Mesendoderm (in vitro differentiated cells): ENCODE measurements around the gene MBOAT1.

Experiments used
- DNase-seq: peaks from one replicate; pipeline ENCODE4 v3.0.0; 2013
- H2AK5ac ChIP-seq: 2 replicates; pipeline ENCODE4 v1.6.1; 2013; ENCODE audit warnings: low read length, inconsistent platforms
- H2BK120ac ChIP-seq: 2 replicates; pipeline ENCODE4 v1.6.1; 2013; ENCODE audit warnings: low read depth, mild to moderate bottlenecking, low read length, moderate library complexity, mixed read lengths
- H2BK15ac ChIP-seq: replicated peaks from 2 replicates; pipeline ENCODE4 v1.6.1; 2013; ENCODE audit warnings: low read depth, mild to moderate bottlenecking, moderate library complexity
- H2BK5ac ChIP-seq: 2 replicates; pipeline ENCODE4 v1.6.1; 2013; ENCODE audit warnings: low read length, inconsistent platforms
- H3K18ac ChIP-seq: 2 replicates; pipeline ENCODE4 v1.6.1; 2013; ENCODE audit warnings: mild to moderate bottlenecking, low read length, mixed read lengths
- H3K23ac ChIP-seq: one replicate; pipeline ENCODE4 v1.6.1; 2013; ENCODE audit warnings: low read length
- H3K27ac ChIP-seq: 2 replicates; pipeline ENCODE4 v1.5.1; 2013; ENCODE audit warnings: low read depth, mild to moderate bottlenecking, inconsistent platforms, low read length, moderate library complexity
- H3K27me3 ChIP-seq: 2 replicates; pipeline ENCODE4 v1.6.1; 2013; ENCODE audit warnings: low read length, control low read depth, mild to moderate bottlenecking, inconsistent platforms; ENCODE audit not compliant: insufficient read depth, poor library complexity
- H3K36me3 ChIP-seq: 2 replicates; pipeline ENCODE4 v1.6.1; 2013; ENCODE audit warnings: low read length, inconsistent platforms; ENCODE audit not compliant: control insufficient read depth, insufficient read depth
- H3K4ac ChIP-seq: one replicate; pipeline ENCODE4 v1.6.1; 2013; ENCODE audit warnings: low read depth, mild to moderate bottlenecking, low read length, moderate library complexity
- H3K4me1 ChIP-seq: 2 replicates; pipeline ENCODE4 v1.6.1; 2013; ENCODE audit warnings: low read depth, low read length, inconsistent platforms; ENCODE audit not compliant: control insufficient read depth
- H3K4me2 ChIP-seq: 2 replicates; pipeline ENCODE4 v1.6.1; 2013; ENCODE audit warnings: low read length
- H3K4me3 ChIP-seq: 2 replicates; pipeline ENCODE4 v1.5.1; 2013; ENCODE audit warnings: mild to moderate bottlenecking, low read length
- H3K56ac ChIP-seq: one replicate; pipeline ENCODE4 v1.6.1; 2013; ENCODE audit warnings: low read length
- H3K79me1 ChIP-seq: 2 replicates; pipeline ENCODE4 v1.6.1; 2013; ENCODE audit warnings: low read length, inconsistent platforms
- H3K79me2 ChIP-seq: 2 replicates; pipeline ENCODE4 v1.6.1; 2013; ENCODE audit warnings: mild to moderate bottlenecking, low read length; ENCODE audit not compliant: control insufficient read depth, insufficient read depth
- H3K9ac ChIP-seq: 2 replicates; pipeline ENCODE4 v1.6.1; 2013; ENCODE audit warnings: low read length, inconsistent platforms
- H4K5ac ChIP-seq: one replicate; pipeline ENCODE4 v1.6.1; 2013; ENCODE audit warnings: low read length
- H4K8ac ChIP-seq: one replicate; pipeline ENCODE4 v1.6.1; 2013; ENCODE audit warnings: low read depth, mild to moderate bottlenecking, control low read depth, low read length, moderate library complexity
- WGBS: extraction: QIAGEN DNeasy Blood & Tissue Kit; methylation state at CpG from one replicate; pipeline ENCODE4 v1.1.7; 2013; ENCODE audit warnings: low lambda C conversion rate, missing lambda C conversion rate; ENCODE audit not compliant: insufficient coverage; ENCODE audit errors: extremely low coverage; 5-methylcytosine and 5-hydroxymethylcytosine counted together

The MBOAT1 gene

DNA sequence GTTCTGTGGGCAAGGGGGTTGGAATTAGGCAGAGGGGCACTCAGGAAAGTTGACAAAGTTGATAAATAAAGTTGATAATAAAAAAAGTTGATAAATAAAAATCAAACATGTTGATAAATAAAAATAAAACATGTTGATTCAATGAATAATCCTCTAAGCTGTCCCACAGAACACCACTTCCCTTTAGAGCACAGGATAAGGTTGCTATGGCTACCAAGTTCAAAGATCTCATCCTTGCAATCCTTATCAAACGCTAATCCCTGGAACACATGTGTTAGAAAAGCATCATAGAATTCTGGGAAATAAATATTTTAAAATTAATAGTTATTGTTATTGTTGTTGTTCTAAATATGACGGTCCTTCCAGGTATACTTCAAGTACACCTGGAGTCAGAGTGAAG, 33.9 kb downstream of the MBOAT1 start:
- Histone ChIP-seq H2AK5ac (no peak overlapping the region), H2BK5ac (no peak overlapping the region), H3K9ac (no peak overlapping the region), H3K18ac (no peak overlapping the region), H3K36me3 (no peaks in the 10 kb centered on the region), H2BK120ac (no peak overlapping the region), H4K5ac (no peak overlapping the region), H3K4me3 (no peak overlapping the region), H4K8ac (no peak overlapping the region), H3K27ac (no peak overlapping the region), H3K23ac (no peak overlapping the region), H3K4ac (no peak overlapping the region), H3K27me3 (no peaks in the 10 kb centered on the region), H3K56ac (no peak overlapping the region), H3K4me2 (no peak overlapping the region), H2BK15ac (no peak overlapping the region), H3K79me2 (no peaks in the 10 kb centered on the region), H3K4me1 (no peaks in the 10 kb centered on the region), H3K79me1 (peaks cover 2% of the 10 kb centered on the region)
- no peak for DNase-seq
- no CpG with 5 or more reads among the region's 2 CpGs for WGBS

DNA sequence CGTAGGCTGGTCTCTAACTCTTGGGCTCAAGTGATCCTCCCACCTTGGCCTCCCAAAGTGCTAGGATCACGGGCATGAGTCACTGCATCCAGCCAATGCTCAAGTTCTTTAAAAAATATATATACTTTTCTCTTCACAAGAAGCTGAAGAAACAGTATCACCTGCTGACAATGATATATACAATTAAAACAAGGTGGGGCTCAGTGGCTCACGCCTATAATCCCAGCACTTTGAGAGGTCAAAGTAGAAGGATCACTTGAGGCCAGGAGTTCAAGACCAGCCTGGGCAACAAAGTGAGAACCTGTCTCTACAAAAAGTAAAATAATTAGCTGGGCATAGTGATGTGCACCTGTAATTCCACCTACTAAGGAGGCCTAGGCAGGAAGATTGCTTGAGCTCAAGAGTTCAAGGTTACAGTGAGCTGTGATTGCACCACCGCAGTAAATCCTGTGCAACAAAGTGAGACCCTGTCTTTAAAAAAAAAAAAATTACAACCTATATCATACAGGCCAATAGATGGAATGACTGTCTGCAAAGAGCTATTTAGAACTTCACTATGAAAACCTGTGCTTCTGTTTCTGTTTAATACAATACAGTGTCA, 36.4 kb downstream of the MBOAT1 start:
- no peaks in the 10 kb centered on the region for H3K4me1 ChIP-seq
- no peak overlapping the region for H3K9ac ChIP-seq
- no peak overlapping the region for H3K4ac ChIP-seq
- H3K4me2 ChIP-seq = no peak overlapping the region
- H2AK5ac ChIP-seq = no peak overlapping the region
- H2BK5ac ChIP-seq = no peak overlapping the region
- H3K79me1 ChIP-seq = no peaks in the 10 kb centered on the region
- no peak overlapping the region for H4K5ac ChIP-seq
- H2BK15ac ChIP-seq = no peak overlapping the region
- WGBS = no CpG with 5 or more reads among the region's 4 CpGs
- no peak overlapping the region for H3K4me3 ChIP-seq
- H3K56ac ChIP-seq = no peak overlapping the region
- no peaks in the 10 kb centered on the region for H3K36me3 ChIP-seq
- no peak overlapping the region for H3K23ac ChIP-seq
- H3K79me2 ChIP-seq = no peaks in the 10 kb centered on the region
- H3K18ac ChIP-seq = no peak overlapping the region
- no peak for DNase-seq
- no peak overlapping the region for H2BK120ac ChIP-seq
- no peak overlapping the region for H4K8ac ChIP-seq
- no peaks in the 10 kb centered on the region for H3K27me3 ChIP-seq
- H3K27ac ChIP-seq = no peak overlapping the region

- H2BK5ac ChIP-seq = no peak overlapping the region
- no peak overlapping the region for H2BK15ac ChIP-seq
- no peak overlapping the region for H3K23ac ChIP-seq
- H3K4me1 ChIP-seq = no peaks in the 10 kb centered on the region
- no peak for DNase-seq
- no peaks in the 10 kb centered on the region for H3K27me3 ChIP-seq
- no peak overlapping the region for H2BK120ac ChIP-seq
- no peak overlapping the region for H4K8ac ChIP-seq
- no peak overlapping the region for H4K5ac ChIP-seq
- no peak overlapping the region for H3K18ac ChIP-seq
- H3K79me1 ChIP-seq = no peaks in the 10 kb centered on the region
- no peak overlapping the region for H3K27ac ChIP-seq
- no peak overlapping the region for H3K9ac ChIP-seq
- H3K4me3 ChIP-seq = no peak overlapping the region
- H3K36me3 ChIP-seq = no peaks in the 10 kb centered on the region
- H3K79me2 ChIP-seq = no peaks in the 10 kb centered on the region
- H3K4me2 ChIP-seq = no peak overlapping the region
- no peak overlapping the region for H3K56ac ChIP-seq
- no CpG with 5 or more reads among the region's 13 CpGs for WGBS
- H2AK5ac ChIP-seq = no peak overlapping the region
- no peak overlapping the region for H3K4ac ChIP-seq
Observed at GRCh38 chr6:20173833-20174792, 38.2 kb downstream of the MBOAT1 start.

GRCh38 chr6:20172842-20173456, 39.3 kb downstream of the MBOAT1 start:
- WGBS = no CpG with 5 or more reads among the region's 3 CpGs
- H3K23ac ChIP-seq = no peak overlapping the region

DNA sequence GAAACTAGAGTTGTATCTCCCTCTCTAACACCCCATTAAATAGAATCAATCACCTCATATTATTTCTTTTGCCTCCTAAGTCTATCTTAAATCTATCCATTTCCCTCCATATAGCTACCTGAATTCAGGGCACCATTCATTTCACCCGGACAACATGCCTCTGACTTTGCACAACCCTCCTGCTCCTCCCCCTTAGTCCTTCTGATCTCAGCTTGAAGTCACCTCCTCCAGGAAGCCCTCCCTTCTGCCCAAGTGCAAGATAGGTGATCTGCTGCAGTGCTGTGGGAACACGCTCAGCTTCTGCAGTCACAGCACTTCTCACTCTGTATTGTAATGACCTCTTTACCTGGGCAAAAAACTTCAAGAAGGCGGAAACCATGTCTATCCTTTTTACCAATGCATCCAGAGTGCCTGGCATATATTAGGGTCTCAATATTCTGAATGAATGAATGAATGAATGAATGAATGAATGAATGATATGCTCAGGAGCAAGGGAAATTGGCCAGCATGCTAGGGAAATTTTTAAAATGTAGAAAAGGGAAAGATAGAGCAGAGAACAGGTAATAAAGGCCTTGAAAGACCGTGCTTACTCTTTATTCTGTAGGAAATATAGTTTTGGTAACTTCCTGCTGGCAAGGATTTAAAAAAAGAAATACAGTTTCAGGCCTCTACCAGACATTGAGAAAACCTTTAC, 41.7 kb downstream of the MBOAT1 start:
- Histone ChIP-seq H3K4me1 (no peaks in the 10 kb centered on the region), H3K9ac (no peak overlapping the region), H2BK15ac (no peak overlapping the region), H4K5ac (no peak overlapping the region), H3K27me3 (no peaks in the 10 kb centered on the region), H3K27ac (no peak overlapping the region), H4K8ac (no peak overlapping the region), H2BK120ac (no peak overlapping the region), H2BK5ac (no peak overlapping the region), H3K79me1 (no peaks in the 10 kb centered on the region), H3K56ac (no peak overlapping the region), H3K4me2 (no peak overlapping the region), H2AK5ac (no peak overlapping the region), H3K18ac (no peak overlapping the region), H3K36me3 (no peaks in the 10 kb centered on the region), H3K23ac (no peak overlapping the region), H3K4ac (no peak overlapping the region), H3K79me2 (no peaks in the 10 kb centered on the region), H3K4me3 (no peak overlapping the region)
- DNase-seq = no peak
- no CpG with 5 or more reads among the region's 4 CpGs for WGBS

More at GRCh38 chr6:20172842-20173456, 39.3 kb downstream of the MBOAT1 start:
- Histone ChIP-seq H3K4ac (no peak overlapping the region), H3K18ac (no peak overlapping the region), H3K79me1 (no peaks in the 10 kb centered on the region), H3K27ac (no peak overlapping the region), H4K8ac (no peak overlapping the region), H2BK5ac (no peak overlapping the region), H2AK5ac (no peak overlapping the region), H3K9ac (no peak overlapping the region), H2BK15ac (no peak overlapping the region), H3K27me3 (no peaks in the 10 kb centered on the region), H3K79me2 (no peaks in the 10 kb centered on the region), H2BK120ac (no peak overlapping the region), H4K5ac (no peak overlapping the region), H3K56ac (no peak overlapping the region), H3K4me1 (no peaks in the 10 kb centered on the region), H3K4me3 (no peak overlapping the region), H3K4me2 (no peak overlapping the region), H3K36me3 (no peaks in the 10 kb centered on the region)
- DNase-seq = no peak
